Activated B cell treated with CpG ODN at 0.5 μM for 24 hours (primary cell): ENCODE results near the gene FPR2. TPM values are rescaled to one million over a fixed set of nuclear protein-coding genes. Genes with fewer than 3 reads are reported as not detected.

Source experiments
- ATAC-seq: fragments of 200-7000 bp; cut with Tn5 transposase; one replicate; pipeline ENCODE4 v1.10.0; 2021; ENCODE audit warnings: low read depth, mild to moderate bottlenecking, moderate library complexity
- CTCF ChIA-PET: fragments of 350-600 bp; sonication (Branson Sonifier 250); formaldehyde crosslinking; loops from one replicate; lab custom pipeline; 2021; ENCODE audit warnings: antibody characterized with exemption; lab: Charles Lee
- POLR2A ChIA-PET: fragments of 350-600 bp; sonication (Branson Sonifier 250); formaldehyde crosslinking; loops from one replicate; lab custom pipeline; 2021; ENCODE audit warnings: antibody characterized with exemption; lab: Charles Lee
- DNase-seq: peaks from one replicate; pipeline ENCODE4 v3.0.0; 2022
- H3K27ac Mint-ChIP-seq: one replicate; pipeline ENCODE4 v1.8.0; 2020; ENCODE audit warnings: mixed read lengths
- H3K27me3 Mint-ChIP-seq: one replicate; pipeline ENCODE4 v1.8.0; 2021; ENCODE audit warnings: mixed read lengths
- H3K36me3 Mint-ChIP-seq: one replicate; pipeline ENCODE4 v1.8.0; 2021; ENCODE audit warnings: low read depth, mixed read lengths
- H3K4me1 Mint-ChIP-seq: one replicate; pipeline ENCODE4 v1.8.0; 2021; ENCODE audit warnings: mixed read lengths
- H3K4me3 Mint-ChIP-seq: one replicate; pipeline ENCODE4 v1.8.0; 2020; ENCODE audit warnings: mild to moderate bottlenecking, mixed read lengths
- H3K9me3 Mint-ChIP-seq: one replicate; pipeline ENCODE4 v1.8.0; 2020; ENCODE audit warnings: mixed read lengths
- intact Hi-C: fragments of 100-400 bp; cut with micrococcal nuclease; formaldehyde crosslinking; loops from one replicate; pipeline ENCODE4 v1.15.1; 2024
- total RNA-seq: library from RNA; stranded (reverse); gene quantifications from 2 replicates; pipeline ENCODE4 v1.2.3, GENCODE V29; 2022
- TF ChIP-seq, protein P1 (sequence below): fragments of 200-600 bp; IDR thresholded peaks from one replicate; pipeline ENCODE4 v1.8.0; 2022; ENCODE audit warnings: antibody characterized with exemption, mild to moderate bottlenecking

Gene FPR2
- total RNA-seq, 1 donor from 2014 or later, result not detected

DNA sequence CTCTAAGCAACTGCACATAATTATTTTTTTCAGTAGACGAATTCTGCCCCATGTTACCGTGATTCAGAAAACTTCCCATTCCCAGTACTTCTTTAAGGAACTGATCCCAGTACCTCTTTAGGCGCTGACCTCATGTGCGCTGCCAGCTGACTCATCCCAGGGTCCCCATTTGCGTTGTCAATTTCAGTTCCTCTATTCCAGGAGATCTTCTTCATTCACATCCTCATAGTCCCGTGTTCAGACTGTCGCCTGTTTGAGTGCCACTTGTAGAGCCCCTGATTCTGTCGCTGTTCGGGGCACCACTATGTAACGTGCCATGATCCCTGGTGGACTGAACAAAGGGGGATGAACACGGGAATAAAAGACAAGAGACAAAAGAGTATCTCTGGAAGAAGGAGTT, 50.4 kb downstream of the FPR2 start:
- H3K27me3 Mint-ChIP-seq, result no peaks in the 10 kb centered on the region
- H3K4me3 Mint-ChIP-seq, result no peak overlapping the region
- TF ChIP-seq, protein P1, sequence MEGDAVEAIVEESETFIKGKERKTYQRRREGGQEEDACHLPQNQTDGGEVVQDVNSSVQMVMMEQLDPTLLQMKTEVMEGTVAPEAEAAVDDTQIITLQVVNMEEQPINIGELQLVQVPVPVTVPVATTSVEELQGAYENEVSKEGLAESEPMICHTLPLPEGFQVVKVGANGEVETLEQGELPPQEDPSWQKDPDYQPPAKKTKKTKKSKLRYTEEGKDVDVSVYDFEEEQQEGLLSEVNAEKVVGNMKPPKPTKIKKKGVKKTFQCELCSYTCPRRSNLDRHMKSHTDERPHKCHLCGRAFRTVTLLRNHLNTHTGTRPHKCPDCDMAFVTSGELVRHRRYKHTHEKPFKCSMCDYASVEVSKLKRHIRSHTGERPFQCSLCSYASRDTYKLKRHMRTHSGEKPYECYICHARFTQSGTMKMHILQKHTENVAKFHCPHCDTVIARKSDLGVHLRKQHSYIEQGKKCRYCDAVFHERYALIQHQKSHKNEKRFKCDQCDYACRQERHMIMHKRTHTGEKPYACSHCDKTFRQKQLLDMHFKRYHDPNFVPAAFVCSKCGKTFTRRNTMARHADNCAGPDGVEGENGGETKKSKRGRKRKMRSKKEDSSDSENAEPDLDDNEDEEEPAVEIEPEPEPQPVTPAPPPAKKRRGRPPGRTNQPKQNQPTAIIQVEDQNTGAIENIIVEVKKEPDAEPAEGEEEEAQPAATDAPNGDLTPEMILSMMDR, result no peak
- H3K4me1 Mint-ChIP-seq, result no peaks in the 10 kb centered on the region
- intact Hi-C loops, result no loop called here
- CTCF ChIA-PET, result no interaction called here
- H3K27ac Mint-ChIP-seq, result no peak overlapping the region
- DNase-seq, result no peak
- H3K9me3 Mint-ChIP-seq, result peaks cover 21% of the 10 kb centered on the region
- no peaks in the 10 kb centered on the region for H3K36me3 Mint-ChIP-seq
- no peak for ATAC-seq
- POLR2A ChIA-PET, result no interaction called here

DNA sequence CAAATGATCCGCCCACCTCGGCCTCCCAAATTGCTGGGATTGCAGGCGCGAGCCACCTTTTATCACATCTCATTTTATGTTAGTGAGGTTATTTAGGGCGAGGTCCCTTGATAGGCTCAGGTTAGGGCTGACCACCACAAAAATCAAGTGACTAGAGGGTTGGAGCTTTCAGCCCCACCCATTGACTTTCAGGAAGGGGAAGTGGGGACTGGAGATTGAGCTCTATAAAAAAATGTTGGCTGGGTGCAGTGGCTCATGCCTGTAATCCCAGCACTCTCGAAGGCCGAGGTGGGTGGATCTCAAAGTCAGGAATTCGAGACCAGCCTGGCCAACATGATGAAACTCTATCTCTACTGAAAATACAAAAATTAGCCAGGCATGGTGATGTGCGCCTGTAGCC, 54.1 kb downstream of the FPR2 start:
- Mint-ChIP-seq H3K27ac (no peak overlapping the region), H3K4me1 (no peaks in the 10 kb centered on the region), H3K27me3 (no peaks in the 10 kb centered on the region), H3K36me3 (no peaks in the 10 kb centered on the region), H3K4me3 (no peak overlapping the region), H3K9me3 (peaks cover 28% of the 10 kb centered on the region)
- no peak for DNase-seq
- no peak for ATAC-seq
- ChIA-PET POLR2A (no interaction called here), CTCF (no interaction called here)
- TF ChIP-seq, protein P1, result no peak
- intact Hi-C loops, result no loop called here

DNA sequence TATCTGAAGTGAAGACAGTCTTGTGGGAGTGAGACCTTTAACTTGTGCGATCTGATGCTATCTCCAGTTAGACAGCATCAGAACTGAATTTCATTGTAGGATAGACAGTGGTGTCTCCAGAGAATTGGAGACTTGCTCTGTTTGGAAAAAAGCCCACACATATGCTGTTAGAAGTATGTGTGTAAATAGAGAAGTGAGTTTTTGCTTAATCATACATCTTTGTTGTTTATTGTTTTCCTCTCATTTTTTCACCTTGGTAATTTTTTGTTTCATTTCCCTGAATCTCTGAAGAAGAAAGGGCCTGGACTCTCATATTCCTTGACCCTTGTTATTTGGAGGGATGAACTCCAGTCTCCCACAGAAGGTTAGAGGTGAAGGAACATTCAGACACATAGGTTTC, 55.7 kb downstream of the FPR2 start:
- DNase-seq (no peak), ATAC-seq (no peak)
- intact Hi-C loops, result no loop called here
- Mint-ChIP-seq H3K36me3 (no peaks in the 10 kb centered on the region), H3K4me3 (no peak overlapping the region), H3K9me3 (peaks cover 16% of the 10 kb centered on the region), H3K27me3 (no peaks in the 10 kb centered on the region), H3K4me1 (no peaks in the 10 kb centered on the region), H3K27ac (no peak overlapping the region)
- CTCF ChIA-PET, result no interaction called here
- TF ChIP-seq, protein P1, result no peak
- POLR2A ChIA-PET, result no interaction called here

DNA sequence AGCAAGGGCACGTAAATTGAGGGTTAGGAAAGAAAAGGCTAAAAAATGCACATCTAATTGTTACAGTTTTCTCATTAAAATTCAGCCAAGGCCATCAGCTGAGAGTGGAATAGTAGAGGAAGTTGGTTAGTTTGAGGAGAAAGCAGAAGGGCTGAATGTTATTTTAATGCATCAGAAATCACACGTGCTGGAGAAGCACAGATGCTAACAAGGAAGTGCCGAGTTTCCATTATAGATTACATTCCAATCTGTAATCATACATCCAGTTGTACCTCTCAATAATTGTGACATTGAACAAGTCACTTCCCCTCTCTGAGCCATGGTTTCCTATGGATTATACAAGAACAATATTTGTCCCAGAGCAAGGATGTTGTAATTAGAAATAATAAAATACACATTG, 59.0 kb downstream of the FPR2 start:
- intact Hi-C loops, result no loop called here
- TF ChIP-seq, protein P1, result no peak
- ChIA-PET CTCF (no interaction called here), POLR2A (no interaction called here)
- peaks cover 23% of the 10 kb centered on the region for H3K9me3 Mint-ChIP-seq
- H3K27ac Mint-ChIP-seq, result no peak overlapping the region
- no peaks in the 10 kb centered on the region for H3K27me3 Mint-ChIP-seq
- H3K36me3 Mint-ChIP-seq, result no peaks in the 10 kb centered on the region
- no peak overlapping the region for H3K4me3 Mint-ChIP-seq
- ATAC-seq, result no peak
- DNase-seq, result no peak
- H3K4me1 Mint-ChIP-seq, result peaks cover 7% of the 10 kb centered on the region

Other genes with a start within 250 kb of the FPR2 start
- 16.4 and 28.7 TPM in 2 replicates for gene SIGLEC6, start 229.5 kb upstream of the FPR2 start, total RNA-seq
- 20.6 and 23.6 TPM in 2 replicates for gene ZNF175, start 189.9 kb upstream of the FPR2 start, total RNA-seq
- gene SIGLEC5, start 130.8 kb upstream of the FPR2 start, total RNA-seq, result 0.22 TPM in 1 of 2 replicates, not detected in the other
- gene SIGLEC14, start 114.4 kb upstream of the FPR2 start, total RNA-seq, result 10.5 and 12.8 TPM in 2 replicates
- 3.2 and 3.3 TPM in 2 replicates for gene SPACA6, start 67.8 kb upstream of the FPR2 start, total RNA-seq
- not detected in 2 replicates for gene HAS1, start 37.2 kb upstream of the FPR2 start, total RNA-seq
- gene FPR1, start 9.3 kb upstream of the FPR2 start, total RNA-seq, result 0.49 TPM in 1 of 2 replicates, not detected in the other
- 0.20 and 0.27 TPM in 2 replicates for gene FPR3, start 34.0 kb downstream of the FPR2 start, total RNA-seq
- 13.2 and 13.9 TPM in 2 replicates for gene ZNF577, start 126.8 kb downstream of the FPR2 start, total RNA-seq
- gene ZNF649, start 143.8 kb downstream of the FPR2 start, total RNA-seq, result 21.9 and 27.4 TPM in 2 replicates
- gene ZNF613, start 166.3 kb downstream of the FPR2 start, total RNA-seq, result 7.7 and 7.8 TPM in 2 replicates
- gene ZNF350, start 225.7 kb downstream of the FPR2 start, total RNA-seq, result 32.2 and 35.2 TPM in 2 replicates
- 9.1 and 13.5 TPM in 2 replicates for gene ZNF615, start 247.0 kb downstream of the FPR2 start, total RNA-seq